GM18873 (cell line): ENCODE data around the gene CC2D1A.
"Not testable (repeated sequence)": the region's sequence is repeated elsewhere in the genome, so short reads cannot be mapped to it uniquely, and the experiment has no call there.

Experiments
- ATAC-seq: cut with Tn5 transposase; IDR thresholded peaks from one replicate; pipeline ENCODE4 v1.9.1; 2021; ENCODE audit warnings: mild to moderate bottlenecking, moderate library complexity, moderate number of reproducible peaks; ENCODE audit not compliant: unreplicated experiment, low FRiP score

Gene CC2D1A

DNA sequence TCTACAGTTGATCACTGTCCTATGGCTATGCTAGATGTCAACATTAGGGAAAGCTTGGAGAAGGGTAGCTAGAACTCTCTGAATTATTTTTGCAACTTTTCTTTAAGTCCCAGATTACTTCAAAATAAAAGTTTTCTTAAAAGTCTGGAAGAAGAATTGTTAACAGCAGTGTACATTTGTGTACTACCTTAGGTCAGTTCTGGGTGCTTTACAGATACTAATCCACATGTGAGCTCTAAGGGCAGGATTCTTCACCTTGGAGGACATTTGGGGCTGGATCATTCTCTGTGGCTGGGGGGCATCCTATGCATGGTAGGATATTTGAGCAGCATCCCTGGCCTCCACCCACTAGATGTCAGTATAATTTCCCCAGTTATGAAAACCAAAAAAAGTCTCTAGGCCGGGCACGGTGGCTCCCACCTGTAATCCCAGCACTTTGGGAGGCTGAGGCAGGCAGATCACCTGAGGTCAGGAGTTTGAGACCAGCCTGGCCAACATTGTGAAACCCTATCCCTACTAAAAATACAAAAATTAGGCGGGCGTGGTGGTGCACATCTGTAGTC is 2.9 kb upstream of the CC2D1A start:
- ATAC-seq: no peak

DNA sequence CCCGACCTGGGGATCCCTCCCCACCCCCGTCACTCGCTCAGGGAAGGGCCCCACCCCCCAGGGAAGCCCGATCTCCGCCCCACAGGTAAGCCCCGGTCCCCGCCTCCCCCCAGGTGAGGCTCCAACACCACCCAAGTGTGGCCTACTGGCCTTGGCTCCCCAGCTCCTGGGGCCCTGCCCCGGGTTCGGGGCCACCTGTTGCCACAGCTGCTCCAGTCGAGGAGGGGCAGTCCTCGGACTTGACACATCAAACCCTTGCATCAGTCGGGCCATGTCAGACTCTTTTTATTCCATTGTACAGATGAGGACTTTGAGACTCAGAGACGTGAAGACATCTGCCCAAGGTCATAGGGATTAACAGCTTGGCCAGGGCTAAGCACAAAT is 512 bp downstream of the CC2D1A start:
- ATAC-seq: no peak

GRCh38 chr19:13906910-13907309 is 909 bp downstream of the CC2D1A start:
- ATAC-seq: no peak

GRCh38 chr19:13908674-13909073 is 2.7 kb downstream of the CC2D1A start:
- ATAC-seq: no peak

DNA sequence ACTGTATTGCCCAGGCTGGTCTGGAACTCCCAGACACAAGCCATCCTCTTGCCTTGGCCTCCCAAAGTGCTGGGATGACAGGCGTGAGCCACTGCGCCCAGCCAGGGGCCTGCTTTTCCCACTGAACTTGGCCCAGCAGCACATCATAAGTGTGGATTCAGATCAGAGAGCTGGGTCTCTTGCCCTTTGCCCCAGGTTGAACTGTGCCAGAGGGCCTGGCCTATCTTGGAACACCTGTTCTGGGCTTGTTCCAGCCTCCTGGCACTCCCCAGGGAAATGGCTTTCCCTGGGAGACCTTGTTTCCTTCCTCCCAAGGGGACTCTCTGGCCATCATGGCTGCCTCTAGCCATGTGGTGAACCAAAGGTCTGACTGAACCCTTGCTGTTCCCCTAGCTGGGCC is 3.4 kb downstream of the CC2D1A start:
- ATAC-seq: no peak

- no peak for ATAC-seq
These were observed 7.4 kb downstream of the CC2D1A start for GRCh38 chr19:13913352-13913751.

DNA sequence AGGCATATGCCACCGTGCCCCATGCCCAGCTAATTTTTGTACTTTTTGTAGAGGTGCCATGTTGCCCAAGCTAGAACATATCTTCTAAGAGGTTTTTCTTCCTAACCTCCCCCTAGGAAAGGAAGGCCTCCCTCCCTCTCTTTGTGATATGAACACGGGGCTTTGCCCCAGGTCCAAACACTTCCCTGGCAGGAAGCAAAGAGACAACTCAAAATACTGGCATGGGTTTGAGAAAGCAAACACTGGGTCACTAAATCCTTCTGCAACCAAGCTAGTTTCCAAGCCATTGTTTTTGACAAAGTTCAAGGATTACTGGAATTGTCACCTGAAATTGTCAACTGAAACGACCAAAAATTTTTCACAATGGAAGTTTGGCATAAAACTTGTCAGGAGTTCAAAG is 8.8 kb downstream of the CC2D1A start:
- ATAC-seq: no peak

- no peak for ATAC-seq
These were observed 11.9 kb downstream of the CC2D1A start for GRCh38 chr19:13917888-13918406.

DNA sequence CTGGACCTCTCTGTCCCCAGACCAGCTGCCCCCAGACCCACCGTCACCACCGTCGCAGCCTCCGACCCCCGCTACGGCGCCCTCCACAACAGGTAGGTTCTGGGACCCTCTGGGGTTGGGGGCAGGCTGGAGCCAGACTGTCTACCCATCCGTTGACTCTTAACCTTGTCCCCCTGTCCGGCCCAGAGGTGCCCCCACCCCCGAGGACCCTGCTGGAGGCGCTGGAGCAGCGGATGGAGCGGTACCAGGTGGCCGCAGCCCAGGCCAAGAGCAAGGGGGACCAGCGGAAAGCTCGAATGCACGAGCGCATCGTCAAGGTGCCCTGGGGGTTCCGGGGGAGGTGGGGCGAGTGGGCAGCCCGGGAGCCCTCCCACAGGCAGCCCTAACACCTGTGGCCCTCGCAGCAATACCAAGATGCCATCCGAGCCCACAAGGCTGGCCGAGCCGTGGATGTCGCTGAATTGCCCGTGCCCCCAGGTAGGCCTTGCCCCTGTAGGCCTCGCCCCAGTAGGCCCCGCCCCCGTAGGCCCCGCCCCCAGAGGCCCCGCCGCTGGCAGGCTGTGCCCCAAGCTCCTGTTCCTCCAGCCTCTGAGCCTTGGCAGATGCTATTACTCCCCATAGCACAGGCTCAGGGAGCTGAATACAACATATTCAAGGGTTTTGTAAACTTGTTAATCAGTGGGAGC is 12.9 kb downstream of the CC2D1A start:
- no peak for ATAC-seq

- ATAC-seq: no peak
These were observed 14.5 kb downstream of the CC2D1A start for GRCh38 chr19:13920524-13920923.

DNA sequence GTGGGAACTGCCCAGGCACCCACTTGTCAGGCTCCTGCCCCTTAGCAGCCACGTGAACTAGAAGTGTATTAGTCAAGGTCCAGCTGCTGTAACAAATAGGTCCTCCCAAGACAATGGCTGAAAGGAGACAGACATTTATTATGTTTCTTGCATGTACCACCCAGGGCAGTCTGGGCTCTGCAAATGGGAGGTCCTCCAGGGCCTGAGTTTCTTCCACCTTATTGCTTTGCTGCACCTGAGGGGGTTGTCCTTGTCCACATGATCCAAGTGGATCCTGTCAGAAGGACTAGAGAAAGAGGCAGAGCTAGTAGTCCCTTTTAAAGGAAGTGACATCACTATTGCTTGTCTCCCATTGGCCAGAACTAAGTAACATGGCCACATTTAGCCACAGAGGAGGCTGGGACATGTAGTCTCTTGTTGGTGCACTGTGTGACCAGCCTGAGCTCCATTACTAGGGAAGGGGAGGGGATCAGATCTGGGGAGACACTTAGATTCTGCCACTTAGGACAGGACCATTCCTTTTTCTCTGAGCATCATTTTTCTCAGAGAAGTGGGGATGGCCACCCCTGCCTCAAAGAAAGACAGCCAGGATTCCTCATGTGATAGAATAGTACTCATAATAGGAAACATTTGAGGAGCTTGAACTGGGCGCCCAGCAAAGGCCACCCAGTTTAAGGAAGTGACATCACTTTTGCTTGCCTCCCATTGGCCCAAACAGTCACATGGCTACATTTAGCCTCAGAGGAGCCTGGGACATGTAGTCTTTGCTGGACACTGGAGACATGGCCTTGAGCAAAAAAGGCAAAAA is 15.1 kb downstream of the CC2D1A start:
- no peak for ATAC-seq

GRCh38 chr19:13922118-13922517 is 16.1 kb downstream of the CC2D1A start:
- not testable (repeated sequence) for ATAC-seq

DNA sequence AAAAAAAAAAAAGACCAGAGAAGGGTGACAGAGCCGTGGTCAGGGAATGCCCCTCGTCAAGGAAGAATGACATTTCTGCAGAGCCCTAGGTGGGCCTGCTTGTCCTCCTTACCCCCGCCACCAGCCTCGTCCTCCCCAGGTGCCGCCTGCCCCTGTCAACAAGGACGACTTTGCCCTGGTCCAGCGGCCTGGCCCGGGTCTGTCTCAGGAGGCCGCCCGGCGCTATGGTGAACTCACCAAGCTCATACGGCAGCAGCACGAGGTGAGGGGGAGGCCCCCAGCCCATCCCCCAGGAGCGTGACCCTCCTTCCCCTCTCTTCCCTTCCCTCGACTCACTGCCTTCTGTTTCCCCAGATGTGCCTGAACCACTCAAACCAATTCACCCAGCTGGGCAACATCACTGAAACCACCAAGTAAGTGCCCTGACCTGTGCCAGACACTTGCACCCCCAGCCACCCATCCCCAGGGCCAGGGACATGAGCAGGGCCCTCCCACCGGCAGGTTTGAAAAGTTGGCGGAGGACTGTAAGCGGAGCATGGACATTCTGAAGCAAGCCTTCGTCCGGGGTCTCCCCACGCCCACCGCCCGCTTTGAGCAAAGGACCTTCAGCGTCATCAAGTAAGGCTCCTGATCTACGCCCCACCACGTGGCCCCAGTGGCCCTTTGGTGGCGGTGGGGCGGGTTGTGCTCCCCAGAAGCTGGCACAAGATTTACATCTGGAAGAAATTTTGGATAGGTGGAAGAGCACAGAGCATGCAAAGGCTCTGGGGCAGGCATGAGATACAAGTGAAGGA is 17.4 kb downstream of the CC2D1A start:
- ATAC-seq: no peak

GRCh38 chr19:13926010-13926409 is 20.0 kb downstream of the CC2D1A start:
- no peak for ATAC-seq

DNA sequence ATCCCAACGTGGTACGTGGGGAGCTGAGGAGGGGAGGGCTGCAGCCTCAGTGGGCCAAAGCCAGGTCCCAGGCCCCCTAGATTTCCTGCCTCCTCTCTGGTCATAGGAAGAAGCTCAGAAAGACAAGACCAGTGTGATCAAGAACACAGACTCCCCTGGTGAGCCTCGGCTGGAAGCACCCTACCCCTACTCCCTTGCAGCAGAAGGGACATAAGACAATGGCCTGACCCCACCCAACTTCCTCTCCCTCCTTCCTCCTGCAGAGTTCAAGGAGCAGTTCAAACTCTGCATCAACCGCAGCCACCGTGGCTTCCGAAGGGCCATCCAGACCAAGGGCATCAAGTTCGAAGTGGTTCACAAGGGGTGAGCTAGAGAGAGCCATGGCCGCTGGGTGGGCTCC is 20.7 kb downstream of the CC2D1A start:
- no peak for ATAC-seq

DNA sequence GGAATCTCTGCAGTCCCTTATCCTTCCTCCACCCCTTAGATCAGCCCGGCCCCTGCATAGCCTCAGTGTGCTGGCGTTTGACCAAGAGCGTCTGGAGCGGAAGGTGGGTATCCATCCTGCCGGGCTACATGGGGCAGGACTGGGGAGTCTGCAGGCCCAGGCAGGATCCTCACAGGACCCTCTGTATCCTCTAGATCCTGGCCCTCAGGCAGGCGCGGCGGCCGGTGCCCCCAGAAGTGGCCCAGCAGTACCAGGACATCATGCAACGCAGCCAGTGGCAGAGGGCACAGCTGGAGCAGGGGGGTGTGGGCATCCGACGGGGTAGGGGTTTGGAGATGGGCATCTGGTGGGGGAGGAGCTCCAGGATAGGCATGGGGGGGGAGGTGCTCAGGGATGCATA is 23.3 kb downstream of the CC2D1A start:
- no peak for ATAC-seq

DNA sequence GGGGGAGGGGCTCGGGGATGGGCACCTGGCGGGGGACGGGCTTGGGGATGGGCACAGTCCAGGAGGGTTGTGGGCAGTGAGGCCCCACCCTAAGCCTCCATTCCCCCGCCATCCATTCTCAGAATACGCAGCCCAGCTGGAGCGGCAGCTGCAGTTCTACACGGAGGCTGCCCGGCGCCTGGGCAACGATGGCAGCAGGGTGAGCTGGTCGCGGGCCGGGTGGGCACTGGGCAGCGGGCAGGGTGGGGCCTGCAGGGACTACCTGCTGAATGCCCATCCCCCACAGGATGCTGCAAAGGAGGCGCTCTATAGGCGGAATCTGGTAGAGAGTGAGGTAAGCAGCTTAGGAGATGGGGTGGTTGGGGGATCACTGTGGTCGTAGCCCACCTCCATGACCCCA is 24.0 kb downstream of the CC2D1A start:
- no peak for ATAC-seq

DNA sequence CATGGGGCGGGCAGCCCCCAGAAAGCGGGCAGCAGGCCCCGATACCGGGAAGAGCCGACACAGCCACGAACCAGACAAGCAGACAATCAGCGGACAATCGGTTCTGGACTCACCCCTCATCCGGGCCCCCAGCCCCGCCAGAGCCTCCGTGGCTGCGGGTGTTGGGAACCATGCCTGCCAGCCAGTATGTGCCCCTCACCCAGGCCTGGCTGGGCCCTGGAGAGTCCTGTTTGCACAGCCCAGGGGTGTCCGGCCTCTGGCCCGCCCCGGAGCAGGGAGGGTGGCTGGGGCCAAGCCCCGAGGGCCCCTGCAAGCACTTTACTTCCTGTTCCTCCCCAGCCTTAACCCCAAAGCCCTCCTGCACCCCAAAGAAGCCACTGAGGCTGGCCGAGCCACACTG is 24.4 kb downstream of the CC2D1A start:
- ATAC-seq: no peak

GRCh38 chr19:13931391-13932148 is 25.6 kb downstream of the CC2D1A start:
- no peak for ATAC-seq

DNA sequence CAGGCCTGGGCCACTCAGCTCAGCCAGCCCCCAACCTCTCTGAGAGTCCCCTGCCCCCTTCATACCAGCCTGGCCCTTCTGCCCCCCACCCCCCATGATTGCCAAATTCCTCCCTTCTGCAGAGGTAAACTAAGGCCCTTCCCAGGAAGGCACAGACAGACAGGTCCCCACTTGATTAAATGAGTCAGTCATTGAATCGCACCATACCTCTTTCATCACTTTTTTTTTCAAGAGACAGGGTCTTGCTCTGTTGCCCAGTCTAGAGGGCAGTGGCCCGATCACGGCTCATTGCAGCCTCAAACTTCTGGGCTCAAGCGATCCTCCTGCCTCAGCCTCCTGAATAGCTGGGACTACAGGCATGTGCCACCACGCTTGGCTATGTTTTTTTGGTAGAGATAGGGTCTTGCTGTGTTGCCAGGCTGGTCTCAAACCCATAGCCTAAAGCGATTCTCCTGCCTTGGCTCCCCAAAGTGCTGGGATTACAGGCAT is 26.2 kb downstream of the CC2D1A start:
- no peak for ATAC-seq
